GM12801 (cell line): Measurements from ENCODE around the gene NALCN.

Experiments
- TF ChIP-seq, protein P1 (sequence below): IDR thresholded peaks from one replicate; pipeline ENCODE4 v1.5.1; 2011; ENCODE audit warnings: control low read depth; ENCODE audit not compliant: insufficient read length; ENCODE audit errors: extremely low read depth

NALCN gene

DNA sequence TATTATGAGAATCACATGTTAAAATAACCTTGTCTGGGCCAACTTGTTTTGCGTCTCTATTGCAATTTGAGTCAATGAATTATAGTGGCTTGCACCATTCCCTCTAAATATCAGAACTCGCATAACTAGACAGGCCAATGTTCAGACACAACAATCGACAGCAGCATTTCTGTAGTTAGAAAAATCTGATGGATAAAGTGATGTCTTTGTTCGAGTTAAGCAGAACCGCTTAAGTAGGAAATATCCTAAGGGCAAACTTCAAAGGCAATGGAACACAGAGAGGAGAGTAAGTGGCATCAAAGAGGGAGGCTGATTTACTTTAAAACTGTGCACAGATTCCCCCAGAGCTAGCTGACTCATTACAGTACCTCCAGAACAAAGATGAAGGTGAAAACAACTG is 333.9 kb downstream of the NALCN start:
- TF ChIP-seq, protein P1, sequence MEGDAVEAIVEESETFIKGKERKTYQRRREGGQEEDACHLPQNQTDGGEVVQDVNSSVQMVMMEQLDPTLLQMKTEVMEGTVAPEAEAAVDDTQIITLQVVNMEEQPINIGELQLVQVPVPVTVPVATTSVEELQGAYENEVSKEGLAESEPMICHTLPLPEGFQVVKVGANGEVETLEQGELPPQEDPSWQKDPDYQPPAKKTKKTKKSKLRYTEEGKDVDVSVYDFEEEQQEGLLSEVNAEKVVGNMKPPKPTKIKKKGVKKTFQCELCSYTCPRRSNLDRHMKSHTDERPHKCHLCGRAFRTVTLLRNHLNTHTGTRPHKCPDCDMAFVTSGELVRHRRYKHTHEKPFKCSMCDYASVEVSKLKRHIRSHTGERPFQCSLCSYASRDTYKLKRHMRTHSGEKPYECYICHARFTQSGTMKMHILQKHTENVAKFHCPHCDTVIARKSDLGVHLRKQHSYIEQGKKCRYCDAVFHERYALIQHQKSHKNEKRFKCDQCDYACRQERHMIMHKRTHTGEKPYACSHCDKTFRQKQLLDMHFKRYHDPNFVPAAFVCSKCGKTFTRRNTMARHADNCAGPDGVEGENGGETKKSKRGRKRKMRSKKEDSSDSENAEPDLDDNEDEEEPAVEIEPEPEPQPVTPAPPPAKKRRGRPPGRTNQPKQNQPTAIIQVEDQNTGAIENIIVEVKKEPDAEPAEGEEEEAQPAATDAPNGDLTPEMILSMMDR: no peak

DNA sequence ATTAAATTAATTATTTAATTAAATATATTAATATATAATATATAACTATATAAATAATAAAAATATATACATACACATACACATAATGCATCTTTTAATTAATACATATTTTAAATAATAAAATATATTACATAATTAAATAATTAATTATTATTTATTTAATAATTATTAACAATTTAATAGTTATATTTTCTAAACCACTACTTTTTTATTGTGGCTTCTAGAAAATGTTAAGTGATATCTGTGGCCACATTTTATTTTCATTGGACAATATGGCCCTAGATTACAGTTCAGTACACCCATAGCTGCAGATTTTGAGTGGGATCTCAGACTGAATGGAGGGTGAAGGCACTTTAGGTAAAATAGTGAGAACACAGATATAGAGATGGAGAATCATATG is 335.7 kb downstream of the NALCN start:
- TF ChIP-seq, protein P1: no peak

DNA sequence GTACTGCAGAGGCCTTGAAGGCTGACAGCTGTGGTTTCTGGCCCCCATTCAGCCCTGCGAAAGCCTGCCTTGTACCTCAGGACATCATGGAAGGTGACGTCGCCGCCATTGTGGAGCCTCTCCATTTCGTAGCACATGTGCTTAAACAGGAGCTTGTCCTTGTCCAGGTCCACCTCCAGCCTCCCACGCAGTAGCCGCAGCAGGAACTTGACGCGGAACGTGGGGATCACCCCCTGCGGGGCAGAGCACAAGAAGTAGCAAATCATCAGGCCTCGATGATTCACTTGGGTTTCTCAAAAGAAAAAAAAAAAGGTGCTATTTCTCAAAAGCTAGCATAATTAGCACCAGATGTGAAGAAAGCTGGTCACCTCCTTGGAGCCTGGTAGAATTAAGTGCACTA is 351.0 kb downstream of the NALCN start:
- TF ChIP-seq, protein P1: no peak

DNA sequence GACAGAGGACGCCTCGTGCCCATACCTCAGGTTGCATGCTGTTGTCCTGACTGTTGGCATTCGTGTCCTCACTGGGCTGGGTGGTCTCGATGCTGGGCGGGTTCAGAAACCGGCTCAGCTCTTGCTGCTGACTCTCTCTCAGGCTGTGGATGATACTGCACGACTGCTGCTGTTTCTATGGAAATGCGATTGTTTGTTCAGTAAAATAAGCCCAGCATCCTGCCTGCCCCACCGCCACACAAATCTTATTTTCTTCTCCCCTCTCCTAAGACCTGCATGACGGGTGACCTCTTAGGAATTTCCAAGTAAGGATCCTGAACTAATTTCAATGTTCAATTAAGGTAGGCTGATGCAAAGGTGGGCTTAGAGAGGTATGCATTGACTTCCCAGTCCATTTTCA is 356.5 kb downstream of the NALCN start:
- TF ChIP-seq, protein P1: no peak

DNA sequence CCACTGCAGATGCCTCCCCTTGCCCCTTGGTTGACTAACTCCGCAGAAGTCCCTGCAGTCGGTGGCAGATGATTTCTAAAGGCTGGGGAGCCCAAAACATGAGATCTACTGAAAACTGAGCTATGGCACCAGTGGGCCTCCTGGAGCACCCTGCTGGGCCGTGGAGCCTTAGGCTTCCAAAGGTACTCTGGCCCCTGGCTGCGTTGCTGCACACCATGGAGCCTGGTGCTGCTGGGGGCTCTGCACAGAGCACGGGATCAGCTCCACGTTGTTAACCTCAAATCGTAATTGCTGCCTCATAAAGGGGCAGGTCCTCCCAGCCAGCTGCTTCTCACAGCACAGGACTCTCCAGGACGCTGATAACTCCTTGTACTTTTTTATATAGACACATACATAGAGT is 357.5 kb downstream of the NALCN start:
- TF ChIP-seq, protein P1: no peak

DNA sequence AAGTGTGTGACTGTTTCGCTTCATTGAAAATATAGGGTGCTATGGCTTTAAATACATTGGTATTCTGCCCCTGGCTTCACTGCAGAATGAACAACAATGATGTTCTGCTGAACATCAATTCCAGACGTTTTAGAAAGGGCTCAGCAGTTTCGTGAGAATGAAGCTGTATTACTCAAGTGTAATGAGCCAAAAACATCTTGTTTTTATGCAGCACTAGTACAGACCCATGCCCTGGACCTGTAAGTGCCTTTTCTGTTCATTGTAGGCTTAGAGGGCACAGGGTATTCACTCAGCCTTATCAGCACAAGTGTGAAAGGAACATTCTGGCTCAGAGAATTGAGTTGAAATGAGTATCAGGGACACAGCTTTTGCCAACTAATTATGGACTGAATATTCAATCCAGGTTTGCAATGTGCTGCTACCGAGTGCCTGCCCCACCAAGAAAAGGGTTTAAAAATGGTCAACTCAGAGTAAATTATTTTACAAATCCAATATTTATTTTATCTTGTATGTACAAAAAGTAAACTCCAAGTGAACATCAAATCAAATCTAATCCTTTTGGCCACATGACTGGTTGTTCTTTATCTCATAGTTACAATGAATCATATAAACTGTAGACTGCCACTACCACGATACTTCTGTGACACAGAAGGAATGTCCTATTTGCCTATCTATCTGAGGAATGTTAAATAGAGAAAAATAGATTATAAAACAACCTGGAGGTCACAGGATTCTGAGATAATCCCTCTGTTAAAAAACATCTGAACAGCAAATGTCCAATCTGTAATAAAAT is 362.8 kb downstream of the NALCN start:
- TF ChIP-seq, protein P1: no peak

DNA sequence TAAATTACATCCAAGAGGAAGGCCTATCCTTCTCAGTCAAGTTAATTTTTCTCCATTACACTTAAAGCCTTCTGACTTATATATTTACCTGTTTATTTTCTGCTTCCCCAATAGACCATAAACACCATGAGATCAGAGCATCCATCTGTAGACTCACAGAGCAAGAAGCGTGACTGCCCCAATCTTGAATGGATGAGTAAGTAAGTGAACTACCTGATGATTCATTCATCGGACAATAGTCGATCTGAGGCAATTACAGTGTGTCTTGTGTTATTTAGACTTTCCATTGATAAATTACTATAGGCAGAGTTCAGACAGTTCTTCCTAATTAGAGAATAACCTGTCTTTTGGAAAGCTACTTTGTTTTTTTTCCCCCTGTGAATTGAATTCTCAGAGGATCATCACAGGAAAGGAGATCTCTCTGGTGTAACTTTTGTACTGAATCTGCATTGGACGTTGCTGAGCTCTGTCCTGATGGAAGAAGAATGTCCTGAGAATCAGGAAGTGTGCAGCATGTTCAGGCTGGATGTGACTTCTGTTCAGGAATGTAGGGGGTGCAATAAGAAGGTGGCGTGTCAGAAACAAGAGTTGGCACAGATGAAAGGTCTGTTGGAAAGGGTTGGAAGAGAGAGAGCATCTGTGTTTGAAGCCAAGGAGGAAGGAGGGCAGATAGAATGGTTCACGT is 367.0 kb downstream of the NALCN start:
- TF ChIP-seq, protein P1: no peak
